GM12878 (cell line): ENCODE results near the gene LONRF3. TPM values are rescaled to one million over a fixed set of nuclear protein-coding genes. Genes with fewer than 3 reads are reported as not detected.

ENCODE experiments used
- ATAC-seq: fragments of 200-7000 bp; cut with Tn5 transposase; 3 replicates; pipeline ENCODE4 v1.9.1; 2020; ENCODE audit warnings: mild to moderate bottlenecking, moderate library complexity
- BruUV-seq: library from RNA; stranded (reverse); fragments of 400-500 nt; replicated peaks from 2 replicates; lab custom pipeline; 2021; lab: Mats Ljungman, UMichigan
- CTCF ChIA-PET: fragments of 300-600 bp; sonication (Branson Sonifier 250); formaldehyde crosslinking; extraction: SDS; loops from one replicate; lab custom pipeline; 2021; ENCODE audit warnings: inconsistent platforms; lab: Yijun Ruan, JAX
- POLR2A ChIA-PET: fragments of 350-600 bp; formaldehyde crosslinking; extraction: SDS; loops from one replicate; lab custom pipeline; 2021; ENCODE audit warnings: inconsistent platforms; lab: Charles Lee
- RAD21 ChIA-PET: fragments of 300-600 bp; sonication (Branson Sonifier 250); formaldehyde crosslinking; loops from one replicate; lab custom pipeline; 2023; ENCODE audit warnings: antibody characterized with exemption; ENCODE audit not compliant: unreplicated experiment; lab: Charles Lee
- SMC1A ChIA-PET: fragments of 300-600 bp; sonication (Branson Sonifier 250); formaldehyde crosslinking; loops from one replicate; lab custom pipeline; 2023; ENCODE audit not compliant: unreplicated experiment, uncharacterized antibody; lab: Charles Lee
- DNase-seq: peaks from one replicate; pipeline ENCODE4 v3.0.0-alpha.2; 2011; ENCODE audit warnings: low read depth, low spot score
- FAIRE-seq: peaks from 3 replicates; lab custom pipeline; 2011; peaks lifted over from hg19 to GRCh38; lab: Jason Lieb, UNC
- H2AFZ ChIP-seq: 2 replicates; pipeline ENCODE4 v1.6.0; 2011; ENCODE audit warnings: low read depth, low read length, control low read depth; ENCODE audit not compliant: control insufficient read depth
- H3K27ac ChIP-seq: 2 replicates; pipeline ENCODE4 v1.5.1; 2011; ENCODE audit warnings: control low read depth; ENCODE audit not compliant: control insufficient read depth, insufficient read depth
- H3K27me3 ChIP-seq, 2 experiments: replicated peaks in 1 of 2; 2 replicates each; pipeline versions ENCODE4 v1.6.0 to v1.6.1; 2011; ENCODE audit warnings: low read length in 1 of 2; ENCODE audit not compliant: control insufficient read depth in 2 of 2, insufficient read depth in 2 of 2
- H3K36me3 ChIP-seq, 2 experiments: 2 replicates each; pipeline ENCODE4 v1.5.1; 2011; ENCODE audit warnings: low read length in 1 of 2; ENCODE audit not compliant: control insufficient read depth in 2 of 2, insufficient read depth in 2 of 2
- H3K4me1 ChIP-seq: 2 replicates; pipeline ENCODE4 v1.6.1; 2011; ENCODE audit warnings: mild to moderate bottlenecking, low read length, moderate library complexity, mixed read lengths; ENCODE audit not compliant: control insufficient read depth, insufficient read depth
- H3K4me2 ChIP-seq: 2 replicates; pipeline ENCODE4 v1.6.0; 2011; ENCODE audit warnings: control low read depth; ENCODE audit not compliant: control insufficient read depth, insufficient read depth
- H3K4me3 ChIP-seq: fragments of 200-600 bp; sonication (generic); 2 replicates; pipeline ENCODE4 v1.5.1; 2016
- H3K79me2 ChIP-seq: 2 replicates; pipeline ENCODE4 v1.6.0; 2011; ENCODE audit warnings: low read length; ENCODE audit not compliant: control insufficient read depth, insufficient read depth
- H3K9ac ChIP-seq: 2 replicates; pipeline ENCODE4 v1.8.0; 2011; ENCODE audit warnings: low read length, control low read depth, mixed read lengths; ENCODE audit not compliant: control insufficient read depth, insufficient read depth
- H3K9me3 ChIP-seq: replicated peaks from 3 replicates; pipeline ENCODE4 v1.5.1; 2011; ENCODE audit warnings: mild to moderate bottlenecking, low read length; ENCODE audit not compliant: control insufficient read depth, insufficient read depth
- H4K20me1 ChIP-seq: 2 replicates; pipeline ENCODE4 v1.6.0; 2011; ENCODE audit not compliant: control insufficient read depth, insufficient read depth
- CBX5 ChIP-seq: sonication (generic); IDR thresholded peaks from 2 replicates; pipeline ENCODE4 v1.6.1; 2016; ENCODE audit warnings: low read depth, moderate library complexity, mild to moderate bottlenecking, inconsistent platforms
- SREBF1 ChIP-seq: IDR thresholded peaks from 2 replicates; pipeline ENCODE4 v1.6.1; 2012; ENCODE audit warnings: mild to moderate bottlenecking, low read length
- TCF7 ChIP-seq: IDR thresholded peaks from 2 replicates; pipeline ENCODE4 v1.6.1; 2014; ENCODE audit warnings: antibody characterized with exemption, borderline replicate concordance
- ZNF592 ChIP-seq: fragments of 450-650 bp; IDR thresholded peaks from 2 replicates; pipeline ENCODE4 v1.6.1; 2017; ENCODE audit warnings: mild to moderate bottlenecking, moderate library complexity
- WGBS: methylation state at CpG from one replicate; pipeline ENCODE4 v1.1.6; 2016; ENCODE audit warnings: low lambda C conversion rate; ENCODE audit not compliant: insufficient replicate concordance, insufficient coverage; ENCODE audit errors: missing lambda C conversion rate; 5-methylcytosine and 5-hydroxymethylcytosine counted together
- in situ Hi-C: fragments of 300-500 bp; cut with MboI; formaldehyde crosslinking; loops from 9 replicates; pipeline ENCODE4 v1.14.3; 2018; ENCODE audit warnings: mixed read lengths
- intact Hi-C: fragments of 100-400 bp; cut with micrococcal nuclease; formaldehyde crosslinking; loops from one replicate; pipeline ENCODE4 v1.14.2; 2022; ENCODE audit not compliant: unreplicated experiment
- polyA plus RNA-seq, 11 experiments: library from polyadenylated mRNA; depleted of rRNA in 4 of 11; unstranded in 6 of 11; stranded (reverse) in 5 of 11; fragments of >200 nt; fragmentation: Nextera tagmentation in 4 of 11; fragmentation: Illumina TruSeq in 1 of 11; extraction: Ambion mirVana in 4 of 11; extraction: Trizol in 1 of 11; gene quantifications; 1 replicate in 1 of 11; 2 replicates in 10 of 11; pipeline versions ENCODE4 v1.2.1 to v1.2.3, GENCODE V29; 2011 to 2016; ENCODE audit warnings: inconsistent platforms in 2 of 11, missing spikeins in 2 of 11, low read depth in 1 of 11
- total RNA-seq, 4 experiments: library from RNA; depleted of rRNA in 3 of 4; stranded (reverse); fragments of >200 nt in 3 of 4; fragmentation: Illumina TruSeq in 1 of 4; extraction: Trizol in 1 of 4; gene quantifications; 2 replicates each; pipeline versions ENCODE4 v1.2.1 to v1.2.3, GENCODE V29; 2013 to 2021

The LONRF3 gene
- total and polyA plus RNA-seq, 10 of the 15 experiments (the other 5 are each of a cell fraction or from before 2014, with no cell fraction given) = 0.05 to 0.23 (median 0.09) TPM; not detected in 3

DNA sequence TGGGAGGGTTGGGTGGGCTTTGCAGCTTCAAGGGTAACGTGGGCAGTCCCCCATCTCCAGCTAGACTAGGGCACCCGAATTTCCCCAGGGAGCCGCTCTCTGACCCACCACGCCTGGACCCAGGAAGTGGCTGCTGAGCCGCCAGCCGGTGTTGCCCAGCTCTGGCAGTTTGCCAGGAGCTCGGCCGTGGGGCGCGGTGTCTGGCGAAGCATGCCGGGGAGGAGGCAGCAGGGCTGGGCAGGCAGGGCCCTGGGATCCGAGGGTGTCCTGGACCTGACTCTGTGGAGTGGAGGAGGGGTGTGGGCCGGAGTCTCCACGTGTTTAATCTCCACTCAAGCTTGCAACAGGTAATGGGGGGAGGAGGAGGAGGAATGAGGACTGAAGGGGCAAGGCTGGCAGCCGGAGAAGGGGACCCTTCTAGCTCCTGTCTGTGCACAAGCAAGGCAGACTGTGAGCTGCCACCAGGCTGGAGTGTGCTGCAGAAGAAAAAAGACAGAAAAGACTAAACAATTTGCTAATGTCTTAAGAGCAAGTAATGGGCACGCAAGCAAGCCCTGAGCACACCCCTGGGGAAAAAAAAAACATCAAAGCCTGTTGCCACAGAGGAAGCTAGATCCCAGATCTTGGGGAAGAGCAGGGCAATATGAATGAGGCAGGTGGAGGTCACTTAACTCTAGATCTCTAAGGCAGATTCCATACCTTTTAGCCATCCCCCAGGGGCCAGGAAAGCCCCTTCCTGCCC is 2.4 kb downstream of the LONRF3 start:
- ChIA-PET SMC1A (no interaction called here), RAD21 (no interaction called here), CTCF (no interaction called here), POLR2A (no interaction called here)
- 41% methylated on average over 16 of the region's 17 CpGs for WGBS
- intact Hi-C loops = no loop called here
- Histone ChIP-seq H4K20me1 (no peaks in the 10 kb centered on the region), H3K9ac (no peak overlapping the region), H3K4me3 (no peak overlapping the region), H3K79me2 (no peaks in the 10 kb centered on the region), H3K4me2 (0 out of 2 replicates have a peak overlapping the region, but pooled peaks have one; percentile 9), H3K27ac (no peak overlapping the region), H3K9me3 (no peaks in the 10 kb centered on the region; the same call in 2 of the 3 replicates), H3K27me3 (peaks cover 2 to 12% of the 10 kb centered on the region in 2 experiments), H3K4me1 (no peaks in the 10 kb centered on the region), H3K36me3 (no peaks in the 10 kb centered on the region), H2AFZ (no peak overlapping the region)
- DNase-seq (no peak), FAIRE-seq (no peak), ATAC-seq (peak; percentile 50)
- no peak for TF ChIP-seq TCF7
- TF ChIP-seq ZNF592 = no peak
- no peak for TF ChIP-seq CBX5
- no peak for TF ChIP-seq SREBF1
- BruUV-seq = no TSS peak
- in situ Hi-C loops = no loop called here
